GM10248 (cell line): Measurements from ENCODE around the gene GRID1.
A peak's percentile ranks its signal among the peaks of the same experiment; 100 is the strongest.

ENCODE experiments used
- CTCF ChIA-PET: fragments of 300-600 bp; sonication (Branson Sonifier 250); formaldehyde crosslinking; extraction: SDS; loops from one replicate; lab custom pipeline; 2021; ENCODE audit warnings: antibody characterized with exemption; lab: Yijun Ruan, JAX
- POLR2A ChIA-PET: fragments of 350-650 bp; sonication (Branson Sonifier 250); formaldehyde crosslinking; extraction: SDS; loops from one replicate; lab custom pipeline; 2020; ENCODE audit warnings: antibody characterized with exemption; lab: Yijun Ruan, JAX
- DNase-seq: peaks from one replicate; pipeline ENCODE4 v3.0.0; 2012; ENCODE audit errors: extremely low spot score
- TF ChIP-seq, protein P1 (sequence below): IDR thresholded peaks from 2 replicates; pipeline ENCODE4 v1.5.1; 2012; ENCODE audit warnings: mild to moderate bottlenecking, low read depth; ENCODE audit errors: extremely low read depth, missing control alignments, control extremely low read depth

The GRID1 gene

DNA sequence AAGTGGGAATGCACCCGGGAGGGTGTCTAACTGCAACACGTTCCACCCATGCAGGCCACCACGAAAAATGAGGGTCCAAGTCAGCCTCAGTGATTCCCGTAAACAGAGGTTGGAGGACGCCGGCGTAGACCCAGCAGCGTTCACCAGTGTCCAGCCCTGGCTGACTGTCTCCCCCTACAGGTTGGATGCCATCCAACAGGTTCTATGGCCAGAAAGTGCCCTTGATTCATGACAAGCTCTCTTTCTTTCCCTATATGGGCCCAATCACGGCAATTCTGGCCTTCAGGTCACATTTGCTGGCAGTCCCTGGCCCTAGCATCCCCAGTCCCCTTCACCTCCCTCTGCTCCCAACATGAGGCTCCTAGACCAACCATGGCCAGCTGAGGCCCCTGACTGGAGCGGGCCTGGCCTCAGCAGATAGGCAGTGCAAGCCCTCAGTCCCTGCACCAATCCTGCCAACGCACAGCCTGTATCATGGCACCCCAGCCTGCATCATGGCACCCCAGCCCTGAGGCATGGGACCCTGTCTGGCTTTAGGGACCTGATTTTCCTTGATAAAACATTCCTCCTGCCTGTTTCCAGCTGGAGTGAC, 227.4 kb downstream of the GRID1 start:
- CTCF ChIA-PET = no interaction called here
- peak; percentile 48 for DNase-seq
- POLR2A ChIA-PET = no interaction called here
- TF ChIP-seq, protein P1, sequence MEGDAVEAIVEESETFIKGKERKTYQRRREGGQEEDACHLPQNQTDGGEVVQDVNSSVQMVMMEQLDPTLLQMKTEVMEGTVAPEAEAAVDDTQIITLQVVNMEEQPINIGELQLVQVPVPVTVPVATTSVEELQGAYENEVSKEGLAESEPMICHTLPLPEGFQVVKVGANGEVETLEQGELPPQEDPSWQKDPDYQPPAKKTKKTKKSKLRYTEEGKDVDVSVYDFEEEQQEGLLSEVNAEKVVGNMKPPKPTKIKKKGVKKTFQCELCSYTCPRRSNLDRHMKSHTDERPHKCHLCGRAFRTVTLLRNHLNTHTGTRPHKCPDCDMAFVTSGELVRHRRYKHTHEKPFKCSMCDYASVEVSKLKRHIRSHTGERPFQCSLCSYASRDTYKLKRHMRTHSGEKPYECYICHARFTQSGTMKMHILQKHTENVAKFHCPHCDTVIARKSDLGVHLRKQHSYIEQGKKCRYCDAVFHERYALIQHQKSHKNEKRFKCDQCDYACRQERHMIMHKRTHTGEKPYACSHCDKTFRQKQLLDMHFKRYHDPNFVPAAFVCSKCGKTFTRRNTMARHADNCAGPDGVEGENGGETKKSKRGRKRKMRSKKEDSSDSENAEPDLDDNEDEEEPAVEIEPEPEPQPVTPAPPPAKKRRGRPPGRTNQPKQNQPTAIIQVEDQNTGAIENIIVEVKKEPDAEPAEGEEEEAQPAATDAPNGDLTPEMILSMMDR = no peak

- no peak for DNase-seq
- ChIA-PET CTCF (no interaction called here), POLR2A (no interaction called here)
- TF ChIP-seq, protein P1 = no peak
Observed at GRCh38 chr10:86138551-86139065, 228.0 kb downstream of the GRID1 start.

- DNase-seq = no peak
- ChIA-PET CTCF (no interaction called here), POLR2A (no interaction called here)
- TF ChIP-seq, protein P1 = no peak
Observed at GRCh38 chr10:86137561-86137960, 229.0 kb downstream of the GRID1 start.

DNA sequence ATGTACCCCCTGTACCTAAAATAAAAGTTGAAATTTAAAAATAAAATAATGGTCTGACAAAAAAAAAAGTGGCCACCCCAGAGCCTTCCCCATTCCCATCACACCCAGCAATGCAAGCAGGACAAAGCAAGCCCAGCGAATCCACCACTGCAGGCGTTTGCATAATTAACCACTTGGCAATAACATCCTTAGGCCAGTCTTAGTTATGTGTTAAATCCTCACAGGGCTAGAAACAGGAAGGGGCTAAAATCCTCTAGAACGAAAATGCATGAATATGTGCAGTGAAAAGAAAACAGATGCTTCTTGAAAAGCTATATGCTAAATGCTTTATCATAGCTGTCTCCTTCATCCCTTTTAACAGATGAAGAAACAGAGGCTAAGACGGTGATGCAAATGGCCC, 229.7 kb downstream of the GRID1 start:
- CTCF ChIA-PET = no interaction called here
- DNase-seq = no peak
- TF ChIP-seq, protein P1 = no peak
- POLR2A ChIA-PET = no interaction called here

DNA sequence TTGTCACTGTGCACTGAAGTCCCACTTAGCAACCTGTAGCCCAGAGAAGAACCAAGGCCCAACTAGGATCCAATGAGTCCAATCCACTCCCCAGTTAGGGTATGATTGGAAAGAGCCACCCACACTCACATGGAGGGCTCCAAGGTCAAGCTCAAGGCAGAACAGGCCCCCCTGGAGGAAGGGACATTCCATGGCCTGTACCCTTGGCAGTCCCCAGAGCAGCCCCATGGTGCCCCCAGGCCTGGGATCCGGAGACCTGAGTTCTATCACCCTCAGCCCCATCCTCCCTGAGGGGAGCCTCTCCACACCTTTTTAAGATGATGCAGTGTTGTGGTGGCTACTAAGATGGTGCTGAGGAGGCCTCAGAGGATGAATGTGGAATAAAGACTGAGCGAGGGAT, 231.4 kb downstream of the GRID1 start:
- POLR2A ChIA-PET = no interaction called here
- DNase-seq = no peak
- TF ChIP-seq, protein P1 = no peak
- CTCF ChIA-PET = no interaction called here

- CTCF ChIA-PET = no interaction called here
- TF ChIP-seq, protein P1 = no peak
- DNase-seq = no peak
- POLR2A ChIA-PET = no interaction called here
Observed at GRCh38 chr10:86130737-86131475, 235.7 kb downstream of the GRID1 start.
